GM21619 (cell line): ENCODE measurements around the gene MOGAT2.
"Not testable (repeated sequence)": the region's sequence is repeated elsewhere in the genome, so short reads cannot be mapped to it uniquely, and the experiment has no call there.

Experiments
- ATAC-seq: cut with Tn5 transposase; IDR thresholded peaks from one replicate; pipeline ENCODE4 v1.9.1; 2021; ENCODE audit not compliant: unreplicated experiment

Gene MOGAT2

GRCh38 chr11:75718419-75719339 lies 1.0 kb downstream of the MOGAT2 start:
- ATAC-seq, result no peak

GRCh38 chr11:75719340-75720239 lies 2.0 kb downstream of the MOGAT2 start:
- no peak for ATAC-seq

GRCh38 chr11:75720639-75721038 lies 3.0 kb downstream of the MOGAT2 start:
- ATAC-seq, result no peak

- no peak for ATAC-seq
These were observed 4.4 kb downstream of the MOGAT2 start for GRCh38 chr11:75721852-75722668.

- no peak for ATAC-seq
These were observed 5.0 kb downstream of the MOGAT2 start for GRCh38 chr11:75722669-75723042.

- no peak for ATAC-seq
These were observed 8.1 kb downstream of the MOGAT2 start for GRCh38 chr11:75725547-75726320.

GRCh38 chr11:75728992-75729391 lies 11.4 kb downstream of the MOGAT2 start:
- ATAC-seq, result no peak

GRCh38 chr11:75731095-75731494 lies 13.5 kb downstream of the MOGAT2 start:
- ATAC-seq, result no peak

- ATAC-seq, result no peak
These were observed 15.4 kb downstream of the MOGAT2 start for GRCh38 chr11:75733071-75733430.

GRCh38 chr11:75733431-75734107 lies 15.9 kb downstream of the MOGAT2 start:
- peak; percentile 51 for ATAC-seq

GRCh38 chr11:75734491-75735180 lies 17.0 kb downstream of the MOGAT2 start:
- ATAC-seq, result no peak

- ATAC-seq, result no peak
These were observed 17.7 kb downstream of the MOGAT2 start for GRCh38 chr11:75735181-75735845.

- ATAC-seq, result no peak
These were observed 19.7 kb downstream of the MOGAT2 start for GRCh38 chr11:75737314-75737713.

- no peak for ATAC-seq
These were observed 23.0 kb downstream of the MOGAT2 start for GRCh38 chr11:75740681-75741080.

- ATAC-seq, result not testable (repeated sequence)
These were observed 25.5 kb downstream of the MOGAT2 start for GRCh38 chr11:75743159-75743558.

- no peak for ATAC-seq
These were observed 26.3 kb downstream of the MOGAT2 start for GRCh38 chr11:75743711-75744563.

GRCh38 chr11:75745807-75746206 lies 28.2 kb downstream of the MOGAT2 start:
- no peak for ATAC-seq
